ENCODE data around the gene AOC2.
"Not testable (repeated sequence)": the region's sequence is repeated elsewhere in the genome, so short reads cannot be mapped to it uniquely, and the experiment has no call there.

The AOC2 gene

GRCh38 chr17:42855048-42855596 lies 10.7 kb downstream of the AOC2 start:
- no peak overlapping the region for H3K4me3 ChIP-seq
- H3K9ac ChIP-seq (ENCODE audit: insufficient read length), result no peak overlapping the region
- H3K27ac ChIP-seq, result no peak overlapping the region
- no peaks in the 10 kb centered on the region for H3K36me3 ChIP-seq (ENCODE audit: insufficient read depth, low read length)
- no peaks in the 10 kb centered on the region for H3K9me3 ChIP-seq (ENCODE audit: low read depth, low read length)
- TF ChIP-seq FOXP2 (optimal IDR thresholded peaks at IDR 0.05; ENCODE audit: control extremely low read depth, extremely low read length, insufficient read depth), result no peak
- TF ChIP-seq POLR2AphosphoS5 (IDR thresholded peaks at IDR 0.05; ENCODE audit: borderline replicate concordance, low read depth, low read length), result no peak
- no peak for TF ChIP-seq EZH2 (IDR thresholded peaks at IDR 0.05)
- no peak for DNase-seq (ENCODE audit: low read depth, low spot score)

GRCh38 chr17:42856093-42856492 lies 11.7 kb downstream of the AOC2 start:
- H3K9me3 ChIP-seq (ENCODE audit: low read depth, low read length); H3K27ac ChIP-seq; H3K9ac ChIP-seq (ENCODE audit: insufficient read length); DNase-seq (ENCODE audit: low read depth, low spot score); H3K36me3 ChIP-seq (ENCODE audit: insufficient read depth, low read length); H3K4me3 ChIP-seq: not testable (repeated sequence)

- H3K4me3 ChIP-seq; H3K9me3 ChIP-seq (ENCODE audit: low read depth, low read length); H3K27ac ChIP-seq; H3K9ac ChIP-seq (ENCODE audit: insufficient read length); DNase-seq (ENCODE audit: low read depth, low spot score); H3K36me3 ChIP-seq (ENCODE audit: insufficient read depth, low read length): not testable (repeated sequence)
Measured at GRCh38 chr17:42856516-42856915, 12.1 kb downstream of the AOC2 start.

GRCh38 chr17:42857389-42857788 lies 13.0 kb downstream of the AOC2 start:
- no peaks in the 10 kb centered on the region for H3K9me3 ChIP-seq (ENCODE audit: low read depth, low read length)
- TF ChIP-seq POLR2AphosphoS5 (IDR thresholded peaks at IDR 0.05; ENCODE audit: borderline replicate concordance, low read depth, low read length) (no peak), EZH2 (IDR thresholded peaks at IDR 0.05) (no peak), FOXP2 (optimal IDR thresholded peaks at IDR 0.05; ENCODE audit: control extremely low read depth, extremely low read length, insufficient read depth) (no peak)
- no peak overlapping the region for H3K27ac ChIP-seq
- no peak overlapping the region for H3K4me3 ChIP-seq
- no peaks in the 10 kb centered on the region for H3K36me3 ChIP-seq (ENCODE audit: insufficient read depth, low read length)
- no peak overlapping the region for H3K9ac ChIP-seq (ENCODE audit: insufficient read length)
- no peak for DNase-seq (ENCODE audit: low read depth, low spot score)

GRCh38 chr17:42865638-42866094 lies 21.3 kb downstream of the AOC2 start:
- Histone ChIP-seq H3K27ac (no peak overlapping the region), H3K36me3 (ENCODE audit: insufficient read depth, low read length) (no peaks in the 10 kb centered on the region), H3K9ac (ENCODE audit: insufficient read length) (no peak overlapping the region), H3K9me3 (ENCODE audit: low read depth, low read length) (no peaks in the 10 kb centered on the region), H3K4me3 (no peak overlapping the region)
- no peak for TF ChIP-seq FOXP2 (optimal IDR thresholded peaks at IDR 0.05; ENCODE audit: control extremely low read depth, extremely low read length, insufficient read depth)
- TF ChIP-seq POLR2AphosphoS5 (IDR thresholded peaks at IDR 0.05; ENCODE audit: borderline replicate concordance, low read depth, low read length), result no peak
- no peak for TF ChIP-seq EZH2 (IDR thresholded peaks at IDR 0.05)
- no peak for DNase-seq (ENCODE audit: low read depth, low spot score)

- DNase-seq (ENCODE audit: low read depth, low spot score), result no peak
- TF ChIP-seq POLR2AphosphoS5 (IDR thresholded peaks at IDR 0.05; ENCODE audit: borderline replicate concordance, low read depth, low read length) (no peak), EZH2 (IDR thresholded peaks at IDR 0.05) (no peak), FOXP2 (optimal IDR thresholded peaks at IDR 0.05; ENCODE audit: control extremely low read depth, extremely low read length, insufficient read depth) (no peak)
- Histone ChIP-seq H3K27ac (no peak overlapping the region), H3K9me3 (ENCODE audit: low read depth, low read length) (no peaks in the 10 kb centered on the region), H3K36me3 (ENCODE audit: insufficient read depth, low read length) (no peaks in the 10 kb centered on the region), H3K4me3 (no peak overlapping the region), H3K9ac (ENCODE audit: insufficient read length) (no peak overlapping the region)
Measured at GRCh38 chr17:42866216-42866615, 21.8 kb downstream of the AOC2 start.

GRCh38 chr17:42866631-42867575 lies 22.5 kb downstream of the AOC2 start:
- DNase-seq (ENCODE audit: low read depth, low spot score), result no peak
- Histone ChIP-seq H3K4me3 (no peak overlapping the region), H3K9me3 (ENCODE audit: low read depth, low read length) (no peaks in the 10 kb centered on the region), H3K27ac (no peak overlapping the region), H3K9ac (ENCODE audit: insufficient read length) (no peak overlapping the region), H3K36me3 (ENCODE audit: insufficient read depth, low read length) (no peaks in the 10 kb centered on the region)
- TF ChIP-seq FOXP2 (optimal IDR thresholded peaks at IDR 0.05; ENCODE audit: control extremely low read depth, extremely low read length, insufficient read depth), result no peak
- TF ChIP-seq POLR2AphosphoS5 (IDR thresholded peaks at IDR 0.05; ENCODE audit: borderline replicate concordance, low read depth, low read length), result no peak
- TF ChIP-seq EZH2 (IDR thresholded peaks at IDR 0.05), result no peak

GRCh38 chr17:42867694-42868261 lies 23.4 kb downstream of the AOC2 start:
- not testable (repeated sequence) for H3K36me3 ChIP-seq (ENCODE audit: insufficient read depth, low read length); DNase-seq (ENCODE audit: low read depth, low spot score); H3K4me3 ChIP-seq; H3K27ac ChIP-seq; H3K9me3 ChIP-seq (ENCODE audit: low read depth, low read length); H3K9ac ChIP-seq (ENCODE audit: insufficient read length)

- Histone ChIP-seq H3K36me3 (ENCODE audit: insufficient read depth, low read length) (no peaks in the 10 kb centered on the region), H3K27ac (no peak overlapping the region), H3K4me3 (no peak overlapping the region), H3K9ac (ENCODE audit: insufficient read length) (no peak overlapping the region), H3K9me3 (ENCODE audit: low read depth, low read length) (no peaks in the 10 kb centered on the region)
- DNase-seq (ENCODE audit: low read depth, low spot score), result no peak
- TF ChIP-seq POLR2AphosphoS5 (IDR thresholded peaks at IDR 0.05; ENCODE audit: borderline replicate concordance, low read depth, low read length) (no peak), FOXP2 (optimal IDR thresholded peaks at IDR 0.05; ENCODE audit: control extremely low read depth, extremely low read length, insufficient read depth) (no peak), EZH2 (IDR thresholded peaks at IDR 0.05) (no peak)
Measured at GRCh38 chr17:42868338-42868737, 24.0 kb downstream of the AOC2 start.

Data from SK-N-MC (cell line).